NCI-H2081 (cell line): ENCODE measurements around the gene TAS2R38.

ENCODE experiments used
- DNase-seq, 2 experiments: peaks; one replicate each; lab custom pipeline; 2025; lab: John Stamatoyannopoulos, UW

The TAS2R38 gene

GRCh38 chr7:141975806-141976523, 2.4 kb upstream of the TAS2R38 start:
- peak; percentile 86 to 87 for DNase-seq

- peak; percentile 50 for DNase-seq
These were observed 1.3 kb upstream of the TAS2R38 start for GRCh38 chr7:141974831-141975230.

- DNase-seq = no peak
These were observed 12.7 kb downstream of the TAS2R38 start for GRCh38 chr7:141960687-141961422.

GRCh38 chr7:141956084-141956483, 17.5 kb downstream of the TAS2R38 start:
- DNase-seq = no peak

GRCh38 chr7:141954334-141954733, 19.2 kb downstream of the TAS2R38 start:
- DNase-seq = no peak

- DNase-seq = no peak
These were observed 21.1 kb downstream of the TAS2R38 start for GRCh38 chr7:141952461-141952860.

GRCh38 chr7:141950806-141951205, 22.8 kb downstream of the TAS2R38 start:
- DNase-seq = no peak

- DNase-seq = no peak
These were observed 23.7 kb downstream of the TAS2R38 start for GRCh38 chr7:141949911-141950310.

GRCh38 chr7:141949451-141949850, 24.1 kb downstream of the TAS2R38 start:
- no peak for DNase-seq

GRCh38 chr7:141949021-141949420, 24.6 kb downstream of the TAS2R38 start:
- no peak for DNase-seq

GRCh38 chr7:141946796-141947195, 26.8 kb downstream of the TAS2R38 start, which contains the start of gene CLEC5A:
Gene CLEC5A (minus strand): TSS chr7:141946974. CDS start chr7:141946292, 682 bp downstream.
- DNase-seq = no peak

- no peak for DNase-seq
These were observed 28.2 kb downstream of the TAS2R38 start for GRCh38 chr7:141945356-141945755.

GRCh38 chr7:141944811-141945210, 28.8 kb downstream of the TAS2R38 start:
- DNase-seq = no peak

GRCh38 chr7:141943846-141944245, 29.7 kb downstream of the TAS2R38 start:
- no peak for DNase-seq

GRCh38 chr7:141941075-141941474, 32.5 kb downstream of the TAS2R38 start:
- no peak for DNase-seq

- DNase-seq = no peak
These were observed 43.4 kb downstream of the TAS2R38 start for GRCh38 chr7:141930211-141930610.

GRCh38 chr7:141928845-141929195, 44.8 kb downstream of the TAS2R38 start:
- no peak for DNase-seq

GRCh38 chr7:141928146-141928844, 45.3 kb downstream of the TAS2R38 start:
- no peak for DNase-seq
